HG02642 (cell line): ENCODE measurements around the gene NOD2.

Experiments used
- ATAC-seq: cut with Tn5 transposase; IDR thresholded peaks from one replicate; pipeline ENCODE4 v1.9.1; 2021; ENCODE audit warnings: mild to moderate bottlenecking; ENCODE audit not compliant: unreplicated experiment, poor library complexity

The NOD2 gene

DNA sequence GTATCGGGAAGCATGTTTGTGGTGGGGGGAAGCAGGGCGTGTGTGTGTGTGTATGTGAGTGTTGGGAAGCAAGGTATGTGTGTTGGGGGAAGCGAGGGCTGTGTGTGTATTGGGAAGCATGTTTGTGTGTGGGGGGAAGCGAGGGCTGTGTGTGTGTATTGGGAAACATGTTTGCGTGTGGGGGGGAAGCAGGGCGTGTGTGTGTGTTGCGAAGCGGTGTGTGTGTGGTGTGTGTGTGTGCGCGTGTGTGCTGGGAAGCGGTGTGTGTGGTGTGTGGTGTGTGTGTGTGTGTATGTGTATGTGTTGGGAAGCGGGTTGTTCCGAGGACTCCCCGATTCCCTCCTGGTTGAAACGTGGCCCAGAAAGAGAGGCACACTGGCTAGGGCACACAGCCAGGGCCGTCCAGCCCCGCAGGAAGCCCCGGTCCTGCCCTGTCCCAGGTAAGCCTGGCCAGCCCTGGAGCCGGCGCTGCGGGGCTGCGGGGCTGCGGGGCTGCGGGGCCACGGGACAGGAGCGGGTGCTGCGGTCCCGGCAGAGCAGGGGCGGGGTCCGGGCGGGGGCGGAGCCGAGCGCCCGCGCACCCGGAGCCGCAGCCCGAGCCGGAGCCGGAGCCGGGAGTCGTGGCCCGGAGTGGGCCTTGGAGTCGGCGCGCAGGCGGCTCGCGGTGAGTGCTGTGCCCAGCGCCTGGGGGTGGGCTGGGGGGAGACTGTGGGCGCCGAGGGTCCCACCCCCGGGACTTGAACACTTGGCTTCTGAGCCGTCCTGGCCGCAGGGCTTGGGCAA, at the start of gene NOD2:
NOD2 (plus strand) TSS at position 608 of the 783 bp plus-strand sequence. CDS start 5,890 bp downstream, outside the sequence.
- no peak for ATAC-seq

- no peak for ATAC-seq
Measured at GRCh38 chr16:50644245-50644644, 49.2 kb upstream of the NOD2 start.

GRCh38 chr16:50644729-50645128, 48.7 kb upstream of the NOD2 start:
- ATAC-seq = no peak

DNA sequence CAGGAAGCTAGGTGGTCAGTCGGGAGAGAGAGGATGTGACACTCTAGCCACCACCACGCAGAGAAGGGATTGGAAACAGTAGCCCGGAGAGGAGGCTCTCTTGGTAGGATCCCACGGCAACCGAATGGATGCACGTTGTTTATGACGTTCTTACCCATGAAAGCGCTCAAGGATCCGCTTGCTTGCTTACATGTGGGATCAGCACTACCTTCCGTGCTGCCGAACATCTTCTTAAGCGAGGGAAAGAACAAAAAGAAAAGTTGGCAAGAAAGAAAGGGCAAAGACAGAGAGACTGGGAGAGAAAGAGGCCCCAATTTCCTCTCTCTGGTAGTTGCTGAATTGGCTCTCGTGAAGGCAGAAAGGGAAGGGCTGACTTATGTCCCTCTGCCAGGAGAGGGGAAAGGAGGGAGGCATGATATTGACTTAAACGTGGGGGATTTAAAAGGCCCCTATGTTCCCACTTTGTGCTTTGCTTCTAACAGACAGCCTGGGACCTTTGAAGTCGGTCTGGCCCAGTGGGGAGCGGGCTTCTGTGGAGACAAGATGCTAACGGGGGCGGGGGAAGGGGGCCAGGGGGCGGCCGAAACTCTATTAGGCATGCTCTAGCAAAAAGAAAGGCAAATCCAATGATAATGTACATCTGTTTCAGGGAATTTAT, 47.7 kb upstream of the NOD2 start:
- ATAC-seq = no peak

- ATAC-seq = no peak
Measured at GRCh38 chr16:50646345-50646744, 47.1 kb upstream of the NOD2 start.

DNA sequence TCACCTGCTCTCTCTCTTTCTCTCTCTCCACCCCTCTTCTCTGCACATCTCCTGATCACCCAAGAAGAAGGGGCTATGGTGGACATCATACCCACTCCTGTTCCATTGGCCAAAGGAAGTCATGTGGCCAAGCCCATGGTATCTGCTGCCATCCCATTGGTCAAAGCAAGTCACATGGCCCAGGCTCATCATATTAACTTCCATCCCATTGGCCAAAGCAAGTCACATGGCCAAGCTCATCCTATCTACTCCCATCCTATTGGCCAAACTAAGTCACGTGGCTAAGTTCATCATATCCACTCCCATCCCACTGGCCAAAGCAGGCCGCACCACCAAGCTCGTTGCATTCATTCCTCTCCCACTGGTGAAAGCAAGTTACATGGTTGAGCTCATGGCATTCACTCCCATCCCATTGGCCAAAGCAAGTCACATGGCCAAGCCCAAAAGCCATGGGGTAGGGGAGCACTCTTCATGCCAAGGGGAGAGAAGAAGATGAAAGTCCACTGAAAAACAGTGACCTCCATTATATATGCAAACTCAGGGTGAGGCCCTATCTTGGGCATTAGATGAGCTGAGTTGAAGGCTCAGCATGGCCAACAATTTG, 41.5 kb upstream of the NOD2 start:
- no peak for ATAC-seq

DNA sequence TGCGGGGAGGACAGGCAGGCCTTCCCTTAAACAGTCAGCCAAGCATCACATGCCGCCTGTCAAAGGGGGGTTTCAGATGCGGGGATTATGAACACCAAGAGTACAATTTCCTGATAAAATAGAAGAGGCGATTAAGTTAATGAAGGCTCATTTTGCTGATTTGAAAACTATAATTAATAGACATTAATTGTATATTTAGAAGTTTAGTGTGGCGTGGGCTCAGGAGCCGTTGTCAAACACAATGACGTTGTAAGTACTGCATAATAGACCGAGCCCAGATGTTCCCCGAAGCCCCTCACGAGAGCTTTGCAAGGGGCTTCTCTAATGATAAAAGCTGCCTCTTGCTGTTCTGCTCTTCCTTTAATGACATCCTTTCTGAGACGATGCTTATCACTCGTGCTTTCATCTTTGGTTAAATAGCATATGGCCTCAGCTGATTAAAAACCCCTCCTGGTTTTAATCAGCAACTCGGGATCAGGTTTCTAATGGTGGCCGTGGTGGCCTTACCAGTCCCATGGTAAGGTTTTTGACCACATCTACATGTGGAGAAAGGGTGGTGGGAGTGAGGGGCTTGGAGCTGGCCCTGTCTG, 40.5 kb upstream of the NOD2 start:
- ATAC-seq = no peak

DNA sequence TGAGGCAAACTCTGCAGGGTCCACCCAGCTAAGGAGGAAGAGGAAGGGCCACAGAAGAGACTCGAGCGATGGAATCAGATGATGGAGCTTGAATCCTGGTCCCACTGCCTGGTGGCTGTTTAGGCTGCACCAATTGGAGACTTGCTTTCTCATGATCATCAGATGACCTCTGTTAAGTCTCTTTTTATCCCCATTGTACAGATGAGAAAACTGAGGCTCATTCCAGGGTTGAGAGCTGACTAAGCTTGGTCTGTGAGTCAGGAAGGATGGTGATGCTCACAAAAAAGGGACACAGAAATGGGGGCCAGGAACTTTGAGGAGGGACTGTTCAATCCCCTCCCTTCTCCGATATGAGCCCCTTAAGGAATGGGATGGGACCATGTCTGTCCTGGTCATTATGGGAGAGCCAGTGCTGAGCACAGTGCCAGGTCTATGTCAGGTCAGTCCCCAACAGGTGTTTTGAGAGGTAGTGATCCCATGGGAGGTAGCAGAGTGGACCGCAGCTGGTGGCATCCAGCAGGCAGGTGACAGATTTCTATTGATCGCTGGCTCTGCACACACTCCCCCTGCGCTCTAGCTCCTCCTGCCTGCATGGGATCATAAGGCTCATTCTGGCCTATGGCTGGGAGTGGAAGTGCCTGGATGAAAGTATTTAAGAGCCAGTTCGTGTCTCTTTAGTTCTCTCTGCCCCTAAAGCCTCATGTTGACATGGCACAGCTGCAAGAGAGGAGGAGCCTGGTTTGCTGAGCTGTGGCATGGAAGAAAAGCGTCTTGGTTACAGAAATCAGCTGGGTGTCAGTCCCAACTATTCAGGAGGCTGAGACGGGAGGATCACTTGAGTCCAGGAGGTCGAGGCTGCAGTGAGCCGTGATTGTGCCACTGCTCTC, 39.5 kb upstream of the NOD2 start:
- no peak for ATAC-seq

DNA sequence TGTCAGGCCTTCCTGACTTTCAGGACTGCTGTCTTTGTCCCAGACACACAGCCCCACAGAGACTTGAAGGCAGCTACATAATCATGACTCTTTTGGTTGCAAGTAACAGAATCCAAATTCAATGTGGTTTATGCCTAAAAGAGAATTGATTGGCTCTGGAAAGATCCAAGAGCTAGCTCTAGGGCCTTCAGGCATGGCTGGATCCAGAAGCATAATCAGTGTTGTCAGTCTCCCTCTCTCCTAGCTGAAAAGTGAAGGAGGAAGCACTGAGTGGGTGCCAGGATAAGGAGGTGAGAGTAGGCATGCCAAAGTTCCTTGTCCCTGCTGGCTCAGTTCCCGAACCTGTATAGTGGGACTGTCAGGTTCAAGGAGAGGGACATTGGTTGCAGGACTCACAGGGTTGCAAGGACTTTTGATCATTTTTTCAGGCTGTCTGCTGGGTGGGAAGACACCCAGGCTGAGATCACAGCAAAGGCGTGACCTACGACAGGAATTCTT, 37.8 kb upstream of the NOD2 start:
- no peak for ATAC-seq

GRCh38 chr16:50657241-50657640, 36.2 kb upstream of the NOD2 start:
- ATAC-seq = no peak

GRCh38 chr16:50659806-50660205, 33.6 kb upstream of the NOD2 start:
- ATAC-seq = no peak

- ATAC-seq = no peak
Measured at GRCh38 chr16:50662306-50662940, 31.0 kb upstream of the NOD2 start.

DNA sequence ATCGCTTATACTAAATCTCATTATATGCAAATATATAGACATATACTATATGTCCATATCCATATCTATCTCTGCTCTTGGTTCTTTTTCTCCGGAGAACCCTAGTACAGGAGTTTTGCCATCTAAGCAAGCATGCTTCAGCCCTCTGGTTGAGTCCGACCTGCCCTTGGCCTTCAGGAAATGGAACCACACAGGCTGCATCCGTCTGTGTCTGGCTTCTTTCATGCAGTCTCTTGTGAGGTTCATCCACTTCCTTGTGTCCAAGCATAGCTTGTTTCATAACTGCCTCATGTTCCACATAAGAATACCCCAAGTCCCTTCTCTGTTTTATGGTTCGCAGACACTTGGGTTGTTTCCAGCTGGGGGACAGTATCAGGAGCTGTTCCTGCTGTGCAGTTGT, 29.1 kb upstream of the NOD2 start:
- ATAC-seq = no peak

DNA sequence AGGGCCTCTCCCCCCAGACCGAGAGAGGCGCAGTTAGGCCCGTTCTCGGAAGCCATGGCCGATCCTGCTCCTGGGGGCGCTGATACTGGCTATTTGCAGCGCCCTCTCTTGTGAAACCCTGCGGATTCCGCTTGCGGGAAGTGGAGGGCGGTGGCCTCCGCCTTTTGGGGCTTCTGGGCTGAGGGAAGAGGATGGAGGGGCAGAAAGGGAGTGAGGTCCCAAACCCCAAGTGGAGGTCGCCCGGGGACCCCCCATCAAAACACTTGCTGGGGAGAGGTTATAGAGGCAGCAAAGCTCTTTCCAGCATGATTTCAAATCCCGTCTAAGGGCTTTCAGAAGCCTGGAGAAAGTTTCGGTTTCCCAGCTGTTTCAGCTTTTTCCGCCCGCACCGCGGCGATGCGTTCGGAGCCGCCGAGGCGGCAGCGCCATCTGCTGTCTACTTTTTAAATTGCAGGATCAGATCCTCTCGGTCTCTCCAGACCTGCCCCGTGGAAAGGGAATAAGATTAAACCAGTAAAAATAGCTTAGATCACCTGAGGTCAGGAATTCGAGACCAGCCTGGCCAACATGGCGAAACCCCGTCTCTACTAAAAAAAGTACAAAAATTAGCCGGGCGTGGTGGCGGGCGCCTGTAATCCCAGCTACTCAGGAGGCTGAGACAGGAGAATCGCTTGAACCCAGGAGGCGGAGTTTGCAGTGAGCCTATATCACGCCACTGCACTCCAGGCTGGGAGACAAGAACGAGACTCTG, 28.1 kb upstream of the NOD2 start:
- no peak for ATAC-seq

- peak; percentile 80 for ATAC-seq
Measured at GRCh38 chr16:50666658-50667496, 26.5 kb upstream of the NOD2 start.

DNA sequence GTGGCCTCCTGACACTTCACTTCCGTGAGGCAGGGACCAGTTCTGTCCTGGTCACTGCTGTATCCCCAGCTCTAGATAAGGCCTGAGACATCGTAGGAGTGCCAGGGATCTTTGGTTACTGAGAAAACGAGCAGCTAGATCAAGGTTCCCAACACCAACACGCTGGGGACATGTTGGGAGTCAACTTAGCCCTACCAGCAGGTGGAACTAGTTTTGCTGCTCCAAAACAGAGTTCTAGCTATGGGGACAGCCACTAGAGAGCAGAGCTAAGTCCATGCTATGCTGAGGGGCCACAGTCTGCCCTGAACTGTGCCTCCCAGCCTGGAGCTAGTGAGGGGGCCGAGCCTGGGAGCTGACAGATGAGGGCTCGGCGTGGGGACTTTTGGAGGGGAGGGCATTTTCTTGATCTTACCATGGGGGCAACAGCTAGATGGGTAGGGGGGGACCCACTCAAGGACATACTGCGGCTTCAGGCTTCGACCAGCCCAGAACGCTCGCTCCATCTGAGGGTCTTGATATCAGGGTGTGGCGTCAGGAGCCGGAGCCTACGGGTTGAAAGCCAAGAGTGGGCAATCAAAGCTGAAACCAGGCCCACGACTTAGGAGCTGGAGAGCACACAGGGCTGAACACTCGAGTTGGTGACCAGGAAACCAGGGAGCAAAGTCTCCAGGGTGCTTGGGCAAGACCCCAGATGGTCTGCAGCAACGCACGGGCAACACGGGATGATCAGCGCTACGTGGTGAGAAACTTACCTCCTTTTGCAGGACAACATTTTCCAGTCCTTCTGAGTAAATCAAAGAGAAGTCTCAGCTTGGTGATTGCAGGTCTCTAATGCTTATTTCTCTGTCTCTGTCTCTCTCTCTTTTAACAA, 25.7 kb upstream of the NOD2 start:
- ATAC-seq = no peak

DNA sequence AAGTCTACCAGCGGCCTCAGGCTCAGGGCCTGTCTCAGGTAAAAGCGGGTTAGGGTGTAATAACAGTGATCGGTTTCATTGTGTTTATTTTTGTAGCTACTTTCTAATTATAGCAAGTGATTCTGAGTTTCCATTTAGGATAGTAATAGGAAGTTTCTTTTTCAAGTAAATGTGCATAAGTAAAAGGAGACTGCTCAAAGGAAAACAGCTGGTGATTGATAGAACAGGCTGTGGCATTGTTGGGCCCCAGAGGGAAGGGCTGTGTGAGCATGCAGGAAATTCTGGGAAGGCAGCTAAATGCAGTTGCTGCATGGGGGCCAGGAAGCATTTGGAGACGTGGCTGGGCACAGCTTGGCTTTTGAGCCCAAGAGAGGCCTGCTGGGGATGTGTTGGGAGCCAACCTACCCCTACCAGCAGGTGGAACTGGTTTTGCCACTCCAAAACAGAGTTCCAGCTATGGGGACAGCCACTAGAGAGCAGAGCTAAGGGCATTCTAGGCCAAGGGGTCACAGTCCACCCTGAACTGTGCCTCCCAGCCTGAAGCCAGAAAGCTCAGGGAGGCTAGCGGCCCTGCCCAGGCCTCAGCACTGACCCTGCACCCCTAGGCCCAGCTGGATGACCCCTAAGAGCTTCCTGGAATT, 24.9 kb upstream of the NOD2 start:
- ATAC-seq = no peak
